SU-DHL-6 (cell line): Measurements from ENCODE around the gene CBY2.

Source experiments
- H2AFZ ChIP-seq: fragments of 200-600 bp; sonication (generic); 2 replicates; pipeline ENCODE4 v1.6.1; 2014; ENCODE audit warnings: low read depth, mild to moderate bottlenecking, moderate library complexity, mixed read lengths, antibody characterized with exemption, low read length; ENCODE audit not compliant: severe bottlenecking
- H3F3A ChIP-seq: fragments of 200-600 bp; shearing (Covaris generic); 2 replicates; pipeline ENCODE4 v1.6.0; 2016; ENCODE audit warnings: antibody characterized with exemption, mild to moderate bottlenecking; ENCODE audit not compliant: insufficient read depth
- H3K27ac ChIP-seq: fragments of 200-600 bp; sonication (generic); 2 replicates; pipeline ENCODE4 v1.5.1; 2016; ENCODE audit warnings: low read depth, mild to moderate bottlenecking, low read length, moderate library complexity, mixed read lengths
- H3K27me3 ChIP-seq: fragments of 200-600 bp; sonication (generic), shearing (Covaris generic); 2 replicates; pipeline ENCODE4 v1.6.0; 2014; ENCODE audit warnings: mild to moderate bottlenecking, low read length
- H3K36me3 ChIP-seq: fragments of 200-600 bp; sonication (generic); 2 replicates; pipeline ENCODE4 v1.6.1; 2014; ENCODE audit warnings: mild to moderate bottlenecking, low read length, mixed read lengths
- H3K4me2 ChIP-seq: fragments of 300-600, 200-600 bp; shearing (Covaris generic), sonication (generic); 2 replicates; pipeline ENCODE4 v1.6.0; 2014; ENCODE audit warnings: low read length, low read depth, mild to moderate bottlenecking; ENCODE audit not compliant: poor library complexity, severe bottlenecking
- H3K4me3 ChIP-seq: fragments of 200-600 bp; sonication (generic); 2 replicates; pipeline ENCODE4 v1.5.1; 2014; ENCODE audit warnings: antibody characterized with exemption, low read length, mild to moderate bottlenecking, mixed read lengths; ENCODE audit not compliant: insufficient read depth, poor library complexity, severe bottlenecking
- H3K79me2 ChIP-seq: fragments of 200-600 bp; sonication (generic); 2 replicates; pipeline ENCODE4 v1.6.1; 2014; ENCODE audit warnings: mild to moderate bottlenecking, low read length, moderate library complexity; ENCODE audit not compliant: insufficient read depth
- H3K9ac ChIP-seq: fragments of 200-600 bp; sonication (generic); 2 replicates; pipeline ENCODE4 v1.7.0; 2014; ENCODE audit warnings: mild to moderate bottlenecking, low read length
- H3K9me2 ChIP-seq: fragments of 200-600 bp; sonication (generic); replicated peaks from 2 replicates; pipeline ENCODE4 v1.6.1; 2014; ENCODE audit warnings: low read length; ENCODE audit not compliant: insufficient read depth
- H3K9me3 ChIP-seq: fragments of 200-600 bp; sonication (generic); 2 replicates; pipeline ENCODE4 v1.6.1; 2014; ENCODE audit warnings: low read length, mixed read lengths; ENCODE audit not compliant: insufficient read depth
- H4K20me1 ChIP-seq: fragments of 200-600 bp; sonication (generic); 2 replicates; pipeline ENCODE4 v1.6.1; 2014; ENCODE audit warnings: low read depth, mild to moderate bottlenecking, antibody characterized with exemption, low read length, moderate library complexity, mixed read lengths
- CTCF ChIP-seq: fragments of 200-600 bp; sonication (generic); IDR thresholded peaks from one replicate; pipeline ENCODE4 v1.5.1; 2017; ENCODE audit warnings: antibody characterized with exemption, mild to moderate bottlenecking, low read length, moderate library complexity; ENCODE audit not compliant: insufficient read depth, poor library complexity, severe bottlenecking
- EZH2phosphoT487 ChIP-seq: fragments of 200-600 bp; sonication (generic), shearing (Covaris generic); conservative IDR thresholded peaks from 2 replicates; pipeline ENCODE4 v1.6.1; 2018; ENCODE audit warnings: mild to moderate bottlenecking, antibody characterized with exemption, low read length, moderate library complexity, mixed read lengths

CBY2 gene

GRCh38 chr13:45731455-45731854 is 29.3 kb downstream of the CBY2 start:
- Histone ChIP-seq H3K4me3 (no peak overlapping the region), H3K4me2 (no peak overlapping the region), H4K20me1 (no peaks in the 10 kb centered on the region), H2AFZ (no peak overlapping the region), H3K9me2 (no peaks in the 10 kb centered on the region), H3F3A (no peaks in the 10 kb centered on the region), H3K9me3 (no peaks in the 10 kb centered on the region), H3K27ac (no peak overlapping the region), H3K9ac (no peak overlapping the region), H3K27me3 (no peaks in the 10 kb centered on the region), H3K79me2 (no peaks in the 10 kb centered on the region), H3K36me3 (no peaks in the 10 kb centered on the region)
- TF ChIP-seq EZH2phosphoT487 (no peak), CTCF (no peak)

GRCh38 chr13:45732916-45733315 is 30.8 kb downstream of the CBY2 start:
- Histone ChIP-seq H3K79me2 (no peaks in the 10 kb centered on the region), H2AFZ (no peak overlapping the region), H3K9me3 (no peaks in the 10 kb centered on the region), H3K36me3 (no peaks in the 10 kb centered on the region), H3F3A (no peaks in the 10 kb centered on the region), H3K27me3 (no peaks in the 10 kb centered on the region), H3K9me2 (no peaks in the 10 kb centered on the region), H3K4me2 (no peak overlapping the region), H3K9ac (no peak overlapping the region), H3K27ac (no peak overlapping the region), H4K20me1 (no peaks in the 10 kb centered on the region), H3K4me3 (no peak overlapping the region)
- TF ChIP-seq EZH2phosphoT487 (no peak), CTCF (no peak)

GRCh38 chr13:45733361-45733760 is 31.2 kb downstream of the CBY2 start:
- no peak overlapping the region for H3K27ac ChIP-seq
- no peaks in the 10 kb centered on the region for H3F3A ChIP-seq
- H3K4me2 ChIP-seq = no peak overlapping the region
- H4K20me1 ChIP-seq = no peaks in the 10 kb centered on the region
- no peak overlapping the region for H3K9ac ChIP-seq
- H2AFZ ChIP-seq = no peak overlapping the region
- no peaks in the 10 kb centered on the region for H3K9me2 ChIP-seq
- no peaks in the 10 kb centered on the region for H3K9me3 ChIP-seq
- TF ChIP-seq EZH2phosphoT487 (no peak), CTCF (no peak)
- H3K4me3 ChIP-seq = no peak overlapping the region
- H3K79me2 ChIP-seq = no peaks in the 10 kb centered on the region
- H3K27me3 ChIP-seq = no peaks in the 10 kb centered on the region
- no peaks in the 10 kb centered on the region for H3K36me3 ChIP-seq
